ENCODE measurements around the gene PCSK4.
"Not testable (repeated sequence)": the region's sequence is repeated elsewhere in the genome, so short reads cannot be mapped to it uniquely, and the experiment has no call there.

Gene PCSK4

DNA sequence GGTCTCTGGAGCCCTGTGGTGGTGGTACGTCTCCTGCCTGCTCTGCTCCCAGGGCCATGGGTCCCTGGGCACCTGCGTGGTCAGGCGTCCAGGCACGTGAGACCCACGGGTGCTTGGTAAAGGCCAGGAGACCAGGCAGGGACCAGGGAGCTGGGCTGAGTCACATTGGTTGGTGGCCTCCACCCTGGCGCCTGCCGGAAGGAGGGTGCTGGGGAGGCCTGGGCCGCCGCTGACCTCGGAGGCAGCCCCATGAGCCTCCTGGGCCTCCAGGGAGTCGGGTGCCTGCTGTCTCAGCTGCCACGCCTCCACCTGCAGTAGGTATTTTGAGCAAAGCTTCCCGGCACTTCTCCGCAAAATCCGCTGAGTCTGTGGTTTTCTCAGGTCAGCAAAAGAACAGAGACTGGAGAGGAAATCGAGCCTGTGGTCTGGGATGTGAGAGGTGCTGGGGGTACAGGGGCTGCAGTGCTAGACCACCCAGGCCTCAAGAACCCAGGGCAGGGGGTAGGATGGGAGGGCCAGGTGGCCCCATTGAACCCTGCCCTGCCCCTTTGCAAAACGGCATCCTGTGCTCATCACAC lies 30.1 kb upstream of the PCSK4 start:
- H3K27ac ChIP-seq (ENCODE audit: low read depth, low read length): no peak overlapping the region
- H3K36me3 ChIP-seq (ENCODE audit: insufficient read depth, low read length): no peaks in the 10 kb centered on the region
- H3K4me3 ChIP-seq (ENCODE audit: low read depth in 1 of 2, low read length in 2 of 2): no peak overlapping the region
- H3K27me3 ChIP-seq (ENCODE audit: control insufficient read depth in 1 of 2, insufficient read depth in 2 of 2, low read length in 2 of 2): peaks cover 9 to 28% of the 10 kb centered on the region in 2 donors
- no peak overlapping the region for H3K9ac ChIP-seq (ENCODE audit: low read length)
- H3K4me1 ChIP-seq (ENCODE audit: insufficient read depth, low read length): peaks cover 3% of the 10 kb centered on the region
- H3K9me3 ChIP-seq (ENCODE audit: low read length): no peaks in the 10 kb centered on the region

DNA sequence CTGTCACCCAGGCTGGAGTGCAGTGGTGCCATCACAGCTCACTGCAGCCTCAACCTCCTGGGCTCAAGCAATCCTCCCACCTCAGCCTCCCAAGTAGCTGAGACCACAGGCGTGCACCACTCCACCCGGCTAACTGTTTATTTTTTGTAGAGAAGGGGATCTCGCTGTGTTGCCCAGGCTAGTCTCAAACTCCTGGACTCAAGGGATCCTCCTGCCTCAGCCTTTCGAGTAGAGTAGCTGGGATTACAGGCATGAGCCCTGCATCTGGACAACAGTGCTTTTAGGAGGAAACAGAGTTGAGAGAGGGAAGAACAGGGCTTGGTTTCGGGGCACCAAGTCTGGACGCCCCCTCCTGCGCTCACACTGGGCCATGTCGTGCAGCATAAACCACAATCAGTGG lies 29.7 kb upstream of the PCSK4 start:
- H3K9ac ChIP-seq (ENCODE audit: low read length); H3K9me3 ChIP-seq (ENCODE audit: low read length); H3K27ac ChIP-seq (ENCODE audit: low read depth, low read length); H3K36me3 ChIP-seq (ENCODE audit: insufficient read depth, low read length); H3K4me1 ChIP-seq (ENCODE audit: insufficient read depth, low read length); H3K4me3 ChIP-seq (ENCODE audit: low read depth in 1 of 2, low read length in 2 of 2): not testable (repeated sequence)
- peaks cover 6 to 28% of the 10 kb centered on the region in 2 donors for H3K27me3 ChIP-seq (ENCODE audit: control insufficient read depth in 1 of 2, insufficient read depth in 2 of 2, low read length in 2 of 2)

DNA sequence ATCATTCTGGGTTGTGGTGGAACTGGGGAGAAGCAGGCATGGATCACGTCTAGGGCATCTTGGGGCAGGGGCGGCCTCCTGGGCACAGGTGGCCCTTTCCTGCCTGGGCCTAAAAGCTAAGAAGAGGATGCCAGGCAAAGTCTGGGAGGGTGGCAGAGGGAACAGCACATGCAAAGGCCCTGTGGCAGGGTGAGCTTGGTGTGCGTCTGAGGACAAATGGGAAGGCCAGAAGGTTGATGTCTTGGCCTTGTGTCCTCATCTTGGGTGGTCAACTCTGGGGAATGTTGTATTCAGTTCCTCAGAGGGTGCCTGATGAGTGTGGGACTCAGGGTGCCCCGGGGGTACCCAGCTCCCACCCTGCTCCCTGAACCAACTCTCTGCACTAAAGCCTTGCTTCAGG lies 28.3 kb upstream of the PCSK4 start:
- H3K9me3 ChIP-seq (ENCODE audit: low read length): no peaks in the 10 kb centered on the region
- no peak overlapping the region for H3K27ac ChIP-seq (ENCODE audit: low read depth, low read length)
- H3K36me3 ChIP-seq (ENCODE audit: insufficient read depth, low read length): no peaks in the 10 kb centered on the region
- peaks cover 0 to 33% of the 10 kb centered on the region in 2 donors for H3K27me3 ChIP-seq (ENCODE audit: control insufficient read depth in 1 of 2, insufficient read depth in 2 of 2, low read length in 2 of 2)
- no peak overlapping the region for H3K9ac ChIP-seq (ENCODE audit: low read length)
- H3K4me3 ChIP-seq (ENCODE audit: low read depth in 1 of 2, low read length in 2 of 2): no peak overlapping the region
- H3K4me1 ChIP-seq (ENCODE audit: insufficient read depth, low read length): peaks cover 3% of the 10 kb centered on the region

DNA sequence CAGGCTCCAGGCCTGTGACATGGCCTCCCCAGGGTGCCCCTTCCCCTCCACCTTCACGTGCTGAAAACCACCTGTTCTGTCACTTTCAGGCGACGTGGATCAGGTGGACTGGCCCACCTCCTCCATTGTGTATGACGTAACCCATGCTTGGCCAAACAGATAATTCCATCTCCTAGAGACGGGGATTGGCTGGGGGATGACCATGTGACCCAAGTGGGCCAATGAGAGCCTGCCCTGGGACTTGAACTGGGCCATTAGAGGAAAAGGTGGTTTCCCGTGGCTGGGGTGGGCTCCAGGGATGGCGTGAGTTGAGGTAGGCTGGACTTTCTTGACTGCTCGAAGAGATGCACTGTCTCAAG lies 26.2 kb upstream of the PCSK4 start:
- Histone ChIP-seq H3K36me3 (ENCODE audit: insufficient read depth, low read length) (no peaks in the 10 kb centered on the region), H3K27ac (ENCODE audit: low read depth, low read length) (no peak overlapping the region), H3K4me3 (ENCODE audit: low read depth in 1 of 2, low read length in 2 of 2) (no peak overlapping the region), H3K4me1 (ENCODE audit: insufficient read depth, low read length) (no peaks in the 10 kb centered on the region), H3K9me3 (ENCODE audit: low read length) (no peaks in the 10 kb centered on the region), H3K27me3 (ENCODE audit: control insufficient read depth in 1 of 2, insufficient read depth in 2 of 2, low read length in 2 of 2) (peaks cover 0 to 44% of the 10 kb centered on the region in 2 donors), H3K9ac (ENCODE audit: low read length) (no peak overlapping the region)

DNA sequence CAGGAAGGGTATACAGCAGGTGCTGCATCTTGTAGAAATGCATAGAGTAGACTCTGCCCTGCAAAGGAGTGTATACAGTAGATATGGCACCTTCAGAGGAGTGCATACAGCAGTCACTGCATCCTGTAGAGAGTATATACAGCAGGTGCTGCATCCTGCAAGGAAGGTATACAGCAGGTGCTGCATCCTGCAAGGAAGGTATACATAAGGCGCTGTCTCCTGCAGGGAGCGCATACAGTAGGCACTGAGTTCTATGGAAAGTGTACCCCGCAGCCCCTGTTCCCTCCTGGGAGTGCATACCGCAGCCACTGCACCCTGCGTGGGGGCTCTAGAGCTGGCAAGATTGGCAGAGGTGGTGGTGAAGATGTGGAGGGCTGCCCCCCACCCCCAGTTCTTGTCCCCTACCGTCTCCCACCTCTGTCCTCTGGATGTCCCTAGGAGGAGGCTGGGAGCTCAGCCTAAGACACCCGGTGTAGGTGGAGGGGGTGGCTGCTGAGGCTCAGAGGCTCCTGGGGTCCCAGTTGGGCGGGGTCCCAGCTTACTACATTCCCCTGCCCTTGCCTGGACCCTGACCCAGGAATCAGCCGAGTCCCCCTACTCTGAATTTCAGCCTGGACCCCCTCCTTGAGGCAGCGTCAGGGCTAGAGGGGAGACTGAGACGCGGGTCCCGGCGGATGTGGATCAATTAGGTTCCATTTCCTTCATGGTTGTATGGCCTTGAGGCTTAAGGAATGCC lies 25.0 kb upstream of the PCSK4 start:
- Histone ChIP-seq H3K4me3 (ENCODE audit: low read depth in 1 of 2, low read length in 2 of 2) (no peak overlapping the region), H3K27me3 (ENCODE audit: control insufficient read depth in 1 of 2, insufficient read depth in 2 of 2, low read length in 2 of 2) (peaks cover 0 to 54% of the 10 kb centered on the region in 2 donors), H3K36me3 (ENCODE audit: insufficient read depth, low read length) (no peaks in the 10 kb centered on the region), H3K9ac (ENCODE audit: low read length) (no peak overlapping the region), H3K9me3 (ENCODE audit: low read length) (no peaks in the 10 kb centered on the region), H3K4me1 (ENCODE audit: insufficient read depth, low read length) (no peaks in the 10 kb centered on the region), H3K27ac (ENCODE audit: low read depth, low read length) (no peak overlapping the region)

DNA sequence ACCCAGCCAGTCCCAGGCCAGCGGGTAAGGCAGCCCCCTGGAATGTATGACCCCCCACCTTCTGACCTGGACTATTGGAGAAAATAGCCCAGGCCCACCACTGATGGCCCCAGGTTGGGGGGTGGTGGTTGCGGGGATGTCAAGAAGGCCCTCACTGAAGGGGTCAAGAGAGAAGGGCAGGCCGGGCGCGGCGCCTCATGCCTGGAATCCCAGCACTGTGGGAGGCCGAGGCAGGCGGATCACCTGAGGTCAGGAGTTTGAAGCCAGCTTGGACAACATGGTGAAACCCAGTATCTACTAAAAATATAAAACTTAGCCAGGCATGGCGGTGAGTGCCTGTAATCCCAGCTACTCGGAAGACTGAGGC lies 24.1 kb upstream of the PCSK4 start:
- H3K27ac ChIP-seq (ENCODE audit: low read depth, low read length): no peak overlapping the region
- peaks cover 0 to 54% of the 10 kb centered on the region in 2 donors for H3K27me3 ChIP-seq (ENCODE audit: control insufficient read depth in 1 of 2, insufficient read depth in 2 of 2, low read length in 2 of 2)

DNA sequence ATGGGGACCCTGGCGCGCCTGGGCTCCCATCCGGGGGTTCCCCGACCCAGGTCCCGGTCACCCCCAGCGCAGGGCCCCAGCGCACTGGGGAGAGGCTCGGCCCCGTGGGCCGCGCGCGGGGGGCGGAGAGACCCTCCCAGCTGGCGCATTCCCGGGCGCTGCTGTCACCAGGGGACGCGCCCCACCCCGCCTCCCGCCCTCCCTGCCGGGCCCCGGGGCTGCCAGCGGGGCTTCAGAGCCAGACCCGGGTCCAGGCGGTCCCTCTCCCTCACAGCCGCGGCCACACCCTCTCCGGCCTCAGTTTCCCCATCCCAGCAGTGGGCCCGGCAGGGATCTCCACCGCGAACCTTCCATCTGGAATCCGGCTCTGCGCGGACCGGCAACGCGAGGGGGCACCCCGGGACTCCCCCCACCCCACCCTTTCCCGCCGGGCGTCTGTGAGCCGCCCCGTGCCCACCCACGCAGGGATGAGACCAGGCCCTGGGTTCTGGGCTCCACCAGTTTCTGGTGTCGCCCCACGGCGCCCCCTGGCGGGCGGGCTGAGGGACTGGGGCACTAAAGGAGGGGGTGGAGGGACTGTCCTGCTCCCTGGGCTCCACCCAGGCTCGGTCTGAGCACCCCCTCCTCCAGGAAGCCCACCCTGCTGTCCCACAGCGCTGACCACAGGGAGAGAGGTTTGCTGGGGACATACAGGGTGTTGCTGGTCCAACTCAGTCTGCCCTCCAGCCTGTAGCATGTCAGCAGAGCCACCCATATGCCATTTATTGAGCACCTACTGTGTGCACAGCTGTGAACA lies 23.5 kb upstream of the PCSK4 start:
- H3K9me3 ChIP-seq (ENCODE audit: low read length): no peaks in the 10 kb centered on the region
- H3K4me1 ChIP-seq (ENCODE audit: insufficient read depth, low read length): no peaks in the 10 kb centered on the region
- H3K27me3 ChIP-seq (ENCODE audit: control insufficient read depth in 1 of 2, insufficient read depth in 2 of 2, low read length in 2 of 2): peaks cover 0 to 54% of the 10 kb centered on the region in 2 donors
- H3K4me3 ChIP-seq (ENCODE audit: low read depth in 1 of 2, low read length in 2 of 2): peak overlapping the region in 1 of 2 donors; percentile 32
- H3K36me3 ChIP-seq (ENCODE audit: insufficient read depth, low read length): no peaks in the 10 kb centered on the region
- no peak overlapping the region for H3K27ac ChIP-seq (ENCODE audit: low read depth, low read length)
- H3K9ac ChIP-seq (ENCODE audit: low read length): no peak overlapping the region

More for the DNA sequence above, 24.1 kb upstream of the PCSK4 start:
- Histone ChIP-seq H3K9me3 (ENCODE audit: low read length) (no peaks in the 10 kb centered on the region), H3K36me3 (ENCODE audit: insufficient read depth, low read length) (no peaks in the 10 kb centered on the region), H3K9ac (ENCODE audit: low read length) (no peak overlapping the region), H3K4me1 (ENCODE audit: insufficient read depth, low read length) (no peaks in the 10 kb centered on the region), H3K4me3 (ENCODE audit: low read depth in 1 of 2, low read length in 2 of 2) (no peak overlapping the region)

DNA sequence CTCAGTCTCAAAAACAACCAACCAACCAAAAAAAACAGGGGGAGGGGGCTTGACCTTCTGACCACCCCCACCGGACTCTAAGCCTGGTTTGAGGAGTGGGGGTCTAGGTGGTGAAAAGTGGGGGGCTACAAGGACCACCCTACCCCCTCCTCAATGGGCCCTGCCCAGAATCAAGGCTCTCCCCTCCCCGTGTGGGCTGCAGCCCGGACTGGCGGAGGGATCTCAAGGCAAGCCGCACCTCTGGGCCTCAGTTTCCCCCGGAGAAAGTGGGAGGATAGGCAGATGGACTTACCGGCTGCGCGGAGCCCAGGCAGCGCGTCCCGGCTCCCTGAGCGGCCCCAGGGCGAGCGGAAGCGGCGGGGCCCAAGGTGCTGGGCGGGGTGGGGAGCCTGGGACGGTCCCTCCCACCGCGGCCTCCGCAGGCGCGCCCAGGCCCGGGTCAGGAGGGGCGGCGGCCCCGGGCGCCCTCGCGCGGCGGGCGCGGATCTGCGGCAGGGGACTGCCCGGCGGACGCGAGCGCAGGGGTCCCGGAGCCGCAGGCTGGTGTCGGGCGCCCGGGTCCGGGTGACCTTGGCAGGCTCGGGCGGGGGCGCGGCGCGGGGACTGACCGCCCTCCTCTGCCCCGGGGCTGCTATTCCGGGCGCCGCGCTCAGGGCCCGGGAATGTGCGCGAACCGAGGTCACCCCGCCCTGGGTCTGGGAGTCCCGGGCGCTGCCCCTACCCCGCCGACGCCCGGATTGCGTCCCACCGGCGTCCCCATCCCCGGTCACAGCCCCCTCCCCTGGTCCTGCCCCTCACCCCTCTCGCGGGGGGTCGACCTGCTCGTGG lies 22.7 kb upstream of the PCSK4 start, which contains the start of gene ADAMTSL5:
ADAMTSL5 (minus strand) TSS at position 349 of the 828 bp plus-strand sequence. CDS start 2,076 bp downstream, outside the sequence.
- Histone ChIP-seq H3K27ac (ENCODE audit: low read depth, low read length) (no peak within 1 kb of the TSS), H3K36me3 (ENCODE audit: insufficient read depth, low read length) (no peaks in the 10 kb centered on the region), H3K4me1 (ENCODE audit: insufficient read depth, low read length) (no peaks in the 10 kb centered on the region), H3K9ac (ENCODE audit: low read length) (no peak within 1 kb of the TSS), H3K4me3 (ENCODE audit: low read depth in 1 of 2, low read length in 2 of 2) (peak within 1 kb of the TSS; percentile 32 to 35), H3K27me3 (ENCODE audit: control insufficient read depth in 1 of 2, insufficient read depth in 2 of 2, low read length in 2 of 2) (peaks cover 0 to 55% of the 10 kb centered on the region in 2 donors), H3K9me3 (ENCODE audit: low read length) (no peaks in the 10 kb centered on the region)

DNA sequence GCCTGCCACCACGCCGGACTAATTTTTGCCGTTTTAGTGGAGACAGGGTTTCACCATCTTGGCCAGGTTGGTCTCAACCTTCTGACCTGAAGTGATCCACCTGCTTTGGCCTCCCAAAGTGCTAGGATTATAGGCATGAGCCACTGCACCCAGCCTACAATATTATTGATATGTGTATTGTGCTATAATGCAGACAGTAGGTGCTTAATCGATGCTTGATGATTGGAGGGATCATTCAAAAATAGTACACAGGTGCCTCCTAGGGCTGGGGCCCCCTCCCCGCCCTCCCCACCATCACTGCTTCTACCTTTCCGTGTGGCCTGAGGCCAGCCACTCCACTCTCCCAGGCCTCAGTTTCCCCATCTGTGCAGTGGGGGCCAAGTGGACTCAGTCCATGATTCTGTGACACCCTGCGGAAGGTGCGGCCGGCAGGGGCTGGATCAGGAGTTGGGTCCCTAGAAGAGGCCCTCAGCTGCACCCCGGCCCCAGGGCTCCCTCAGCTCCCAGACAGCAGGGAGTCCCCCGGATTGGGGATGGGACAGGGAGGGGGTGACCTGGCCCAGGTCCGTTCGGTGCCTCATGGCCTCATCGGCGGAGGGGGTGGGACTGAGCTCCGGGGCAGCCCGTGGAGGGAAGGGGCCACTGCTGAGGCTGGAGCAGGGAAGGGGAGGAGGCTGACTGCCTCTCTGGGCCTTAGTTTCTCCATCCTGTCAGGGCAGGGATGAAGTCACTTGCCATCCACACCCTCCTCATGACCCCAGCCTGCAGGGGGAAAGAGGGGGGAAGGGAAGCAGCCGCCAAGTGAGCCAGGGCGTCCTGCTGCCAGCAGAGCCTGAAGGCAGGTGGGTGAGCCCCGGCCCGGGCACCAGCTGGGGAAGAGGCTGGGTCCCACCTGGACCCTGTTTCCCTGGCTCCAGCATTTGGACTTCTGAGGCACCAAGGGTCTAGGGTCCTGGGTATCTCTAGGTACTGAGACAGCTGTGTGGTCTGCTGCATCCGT lies 21.5 kb upstream of the PCSK4 start:
- Histone ChIP-seq H3K4me3 (ENCODE audit: low read depth in 1 of 2, low read length in 2 of 2) (no peak overlapping the region), H3K36me3 (ENCODE audit: insufficient read depth, low read length) (no peaks in the 10 kb centered on the region), H3K27me3 (ENCODE audit: control insufficient read depth in 1 of 2, insufficient read depth in 2 of 2, low read length in 2 of 2) (peaks cover 0 to 67% of the 10 kb centered on the region in 2 donors), H3K4me1 (ENCODE audit: insufficient read depth, low read length) (peaks cover 5% of the 10 kb centered on the region), H3K27ac (ENCODE audit: low read depth, low read length) (no peak overlapping the region), H3K9ac (ENCODE audit: low read length) (no peak overlapping the region), H3K9me3 (ENCODE audit: low read length) (no peaks in the 10 kb centered on the region)

DNA sequence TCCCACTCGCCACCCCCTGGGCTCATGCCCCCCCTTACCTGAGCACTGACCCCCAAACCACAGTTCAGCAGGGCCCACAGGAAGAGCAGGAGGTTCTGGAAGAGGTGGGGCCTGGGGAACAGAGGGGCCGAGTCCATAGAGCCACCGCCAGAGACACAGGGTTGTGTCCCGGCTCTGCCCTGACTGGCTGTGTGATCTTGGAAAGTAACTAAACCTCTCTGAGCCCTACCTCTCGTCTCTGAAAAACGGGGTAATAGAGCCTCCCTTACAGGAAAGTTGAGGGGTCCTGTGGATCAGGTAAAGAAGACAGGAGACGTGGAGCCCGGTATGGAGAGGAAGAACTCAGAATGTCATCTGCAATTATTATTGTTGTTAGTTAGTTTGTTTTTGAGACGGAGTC lies 20.7 kb upstream of the PCSK4 start:
- Histone ChIP-seq H3K4me3 (ENCODE audit: low read depth in 1 of 2, low read length in 2 of 2) (no peak overlapping the region), H3K9me3 (ENCODE audit: low read length) (no peaks in the 10 kb centered on the region), H3K27me3 (ENCODE audit: control insufficient read depth in 1 of 2, insufficient read depth in 2 of 2, low read length in 2 of 2) (peaks cover 0 to 68% of the 10 kb centered on the region in 2 donors), H3K36me3 (ENCODE audit: insufficient read depth, low read length) (no peaks in the 10 kb centered on the region), H3K9ac (ENCODE audit: low read length) (no peak overlapping the region), H3K4me1 (ENCODE audit: insufficient read depth, low read length) (peaks cover 5% of the 10 kb centered on the region), H3K27ac (ENCODE audit: low read depth, low read length) (no peak overlapping the region)

Data from muscle layer of colon (tissue), 2 donors.